OCI-LY3 (cell line): Measurements from ENCODE around the gene FAM234A.
A peak's percentile ranks its signal among the peaks of the same experiment; 100 is the strongest.

ENCODE experiments used
- H2AFZ ChIP-seq: fragments of 200-600, 300-600 bp; shearing (Covaris generic); 2 replicates; pipeline ENCODE4 v1.6.0; 2014; ENCODE audit warnings: antibody characterized with exemption, low read depth, low read length
- H3K27ac ChIP-seq: fragments of 200-600, 300-600 bp; sonication (generic); 2 replicates; pipeline ENCODE4 v1.5.1; 2014; ENCODE audit warnings: mild to moderate bottlenecking, low read length, moderate library complexity, mixed read lengths
- H3K27me3 ChIP-seq: fragments of 200-600, 300-600 bp; sonication (generic); 2 replicates; pipeline ENCODE4 v1.6.1; 2014; ENCODE audit warnings: low read depth, low read length, mixed read lengths
- H3K36me3 ChIP-seq: fragments of 200-600, 300-600 bp; sonication (generic); replicated peaks from 2 replicates; pipeline ENCODE3; 2014; ENCODE audit warnings: low read depth, low read length, mixed read lengths
- H3K4me1 ChIP-seq: fragments of 300-600, 200-600 bp; sonication (generic); 2 replicates; pipeline ENCODE4 v1.6.1; 2014; ENCODE audit warnings: low read length, mixed read lengths
- H3K4me2 ChIP-seq: fragments of 200-600, 300-600 bp; sonication (generic); 2 replicates; pipeline ENCODE4 v1.6.1; 2014; ENCODE audit warnings: low read length, mixed read lengths
- H3K4me3 ChIP-seq: fragments of 300-600, 200-600 bp; sonication (generic); 2 replicates; pipeline ENCODE4 v1.5.1; 2014; ENCODE audit warnings: antibody characterized with exemption, mild to moderate bottlenecking, low read length, moderate library complexity
- H3K79me2 ChIP-seq: fragments of 300-600, 200-600 bp; shearing (Covaris generic); 2 replicates; pipeline ENCODE4 v1.6.1; 2014; ENCODE audit warnings: mild to moderate bottlenecking, low read length, mixed read lengths
- H3K9ac ChIP-seq: fragments of 300-600, 200-600 bp; shearing (Covaris generic); 2 replicates; pipeline ENCODE4 v1.6.0; 2014; ENCODE audit warnings: mild to moderate bottlenecking, low read length, moderate library complexity
- H3K9me3 ChIP-seq: fragments of 200-600, 300-600 bp; shearing (Covaris generic); 2 replicates; pipeline ENCODE4 v1.6.1; 2014; ENCODE audit warnings: low read length, mixed read lengths; ENCODE audit not compliant: insufficient read depth
- H4K20me1 ChIP-seq: fragments of 200-600, 300-600 bp; sonication (generic); 2 replicates; pipeline ENCODE4 v1.6.1; 2016; ENCODE audit warnings: low read length, mixed read lengths; ENCODE audit not compliant: insufficient read depth
- EZH2phosphoT487 ChIP-seq: fragments of 200-600 bp; shearing (Covaris generic); IDR thresholded peaks from 2 replicates; pipeline ENCODE4 v1.6.1; 2018; ENCODE audit warnings: antibody characterized with exemption, mixed run types, low read depth
- TF ChIP-seq, protein P1 (sequence below): fragments of 200-600, 300-600 bp; sonication (generic); IDR thresholded peaks from 2 replicates; pipeline ENCODE4 v1.5.1; 2014; ENCODE audit warnings: antibody characterized with exemption, low read length, low read depth

FAM234A gene

DNA sequence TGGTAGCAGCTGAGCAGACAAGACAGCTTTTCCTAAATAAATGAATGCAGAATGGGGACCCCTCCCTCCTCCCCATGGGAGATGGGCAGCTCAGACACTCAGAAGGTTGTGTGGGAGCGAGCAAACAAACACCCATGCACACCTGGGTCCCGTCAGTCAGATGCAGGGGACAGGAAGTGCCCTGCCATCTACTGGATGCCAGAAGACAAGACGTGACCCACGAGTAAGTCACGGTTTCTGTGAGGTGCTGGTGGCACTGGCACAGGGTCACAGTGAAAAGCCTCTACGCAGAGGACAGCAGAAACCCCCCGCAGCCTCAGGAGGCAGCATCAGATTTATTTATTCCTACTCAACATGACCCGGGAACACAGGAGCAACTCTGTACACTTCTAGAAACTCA, 45.9 kb upstream of the FAM234A start:
- no peaks in the 10 kb centered on the region for H3K79me2 ChIP-seq
- H3K27me3 ChIP-seq, result no peaks in the 10 kb centered on the region
- no peaks in the 10 kb centered on the region for H3K9me3 ChIP-seq
- H3K4me2 ChIP-seq, result no peak overlapping the region
- no peaks in the 10 kb centered on the region for H3K4me1 ChIP-seq
- no peak for TF ChIP-seq EZH2phosphoT487
- TF ChIP-seq, protein P1, sequence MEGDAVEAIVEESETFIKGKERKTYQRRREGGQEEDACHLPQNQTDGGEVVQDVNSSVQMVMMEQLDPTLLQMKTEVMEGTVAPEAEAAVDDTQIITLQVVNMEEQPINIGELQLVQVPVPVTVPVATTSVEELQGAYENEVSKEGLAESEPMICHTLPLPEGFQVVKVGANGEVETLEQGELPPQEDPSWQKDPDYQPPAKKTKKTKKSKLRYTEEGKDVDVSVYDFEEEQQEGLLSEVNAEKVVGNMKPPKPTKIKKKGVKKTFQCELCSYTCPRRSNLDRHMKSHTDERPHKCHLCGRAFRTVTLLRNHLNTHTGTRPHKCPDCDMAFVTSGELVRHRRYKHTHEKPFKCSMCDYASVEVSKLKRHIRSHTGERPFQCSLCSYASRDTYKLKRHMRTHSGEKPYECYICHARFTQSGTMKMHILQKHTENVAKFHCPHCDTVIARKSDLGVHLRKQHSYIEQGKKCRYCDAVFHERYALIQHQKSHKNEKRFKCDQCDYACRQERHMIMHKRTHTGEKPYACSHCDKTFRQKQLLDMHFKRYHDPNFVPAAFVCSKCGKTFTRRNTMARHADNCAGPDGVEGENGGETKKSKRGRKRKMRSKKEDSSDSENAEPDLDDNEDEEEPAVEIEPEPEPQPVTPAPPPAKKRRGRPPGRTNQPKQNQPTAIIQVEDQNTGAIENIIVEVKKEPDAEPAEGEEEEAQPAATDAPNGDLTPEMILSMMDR, result peak; percentile 40
- H3K9ac ChIP-seq, result no peak overlapping the region
- H3K36me3 ChIP-seq, result peaks cover 35% of the 10 kb centered on the region
- H4K20me1 ChIP-seq, result no peaks in the 10 kb centered on the region
- no peak overlapping the region for H3K27ac ChIP-seq
- no peak overlapping the region for H2AFZ ChIP-seq
- no peak overlapping the region for H3K4me3 ChIP-seq

DNA sequence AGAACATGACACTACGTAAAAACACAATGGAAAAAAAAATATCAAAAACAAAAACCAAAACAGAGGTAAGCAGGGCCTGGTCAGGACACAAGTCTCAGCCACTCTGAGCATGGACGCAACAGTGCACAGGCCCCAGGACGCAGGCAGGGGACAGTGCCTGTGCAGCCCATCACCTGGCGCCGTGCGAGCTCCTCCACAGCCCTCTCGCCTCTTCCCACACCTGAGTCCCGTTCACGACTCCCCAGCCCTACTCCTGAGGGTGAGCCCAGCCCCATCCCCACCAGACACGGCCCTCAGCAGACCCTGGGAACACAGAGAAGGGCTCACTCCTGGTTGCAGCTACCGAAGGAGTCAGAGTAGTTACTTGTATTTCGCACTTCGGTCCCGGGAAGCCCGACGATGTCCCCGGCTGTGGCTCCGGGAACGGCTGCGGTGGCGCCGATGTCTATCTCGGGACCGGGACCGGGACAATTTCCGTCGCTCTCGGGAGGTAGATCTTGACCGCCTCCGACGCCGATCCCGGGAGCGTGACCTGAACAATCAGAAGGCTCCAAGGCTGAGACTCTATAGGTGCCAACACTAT, 44.9 kb upstream of the FAM234A start:
- Histone ChIP-seq H3K4me1 (no peaks in the 10 kb centered on the region), H2AFZ (no peak overlapping the region), H3K27me3 (no peaks in the 10 kb centered on the region), H3K9me3 (no peaks in the 10 kb centered on the region), H3K36me3 (peaks cover 37% of the 10 kb centered on the region), H3K4me2 (no peak overlapping the region), H3K4me3 (no peak overlapping the region), H3K9ac (no peak overlapping the region), H3K27ac (no peak overlapping the region), H4K20me1 (no peaks in the 10 kb centered on the region), H3K79me2 (no peaks in the 10 kb centered on the region)
- TF ChIP-seq, protein P1, result no peak
- no peak for TF ChIP-seq EZH2phosphoT487

DNA sequence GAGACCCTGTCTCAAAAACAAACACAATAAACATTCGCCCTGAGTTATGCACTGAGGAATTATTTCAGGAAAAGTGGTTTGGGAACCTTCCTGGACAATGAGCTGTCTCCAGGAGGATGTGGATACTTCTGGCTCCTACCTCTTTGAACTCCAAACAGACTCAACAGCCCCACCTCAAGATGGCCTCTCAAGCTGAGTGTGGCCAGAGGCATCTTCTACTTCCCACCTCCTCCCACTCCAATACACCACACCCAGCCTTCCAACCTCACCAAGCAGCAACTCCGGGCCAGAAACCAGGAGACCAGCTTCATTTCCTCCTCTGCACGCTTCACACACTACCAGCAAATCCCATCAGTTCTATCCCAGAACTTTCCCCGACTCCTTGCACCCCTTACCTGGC, 42.8 kb upstream of the FAM234A start:
- no peaks in the 10 kb centered on the region for H3K79me2 ChIP-seq
- no peak overlapping the region for H3K4me2 ChIP-seq
- TF ChIP-seq EZH2phosphoT487, result no peak
- TF ChIP-seq, protein P1, result no peak
- no peak overlapping the region for H3K9ac ChIP-seq
- no peaks in the 10 kb centered on the region for H3K4me1 ChIP-seq
- no peak overlapping the region for H3K4me3 ChIP-seq
- H3K9me3 ChIP-seq, result no peaks in the 10 kb centered on the region
- no peaks in the 10 kb centered on the region for H4K20me1 ChIP-seq
- H3K27ac ChIP-seq, result no peak overlapping the region
- H3K27me3 ChIP-seq, result no peaks in the 10 kb centered on the region
- peaks cover 45% of the 10 kb centered on the region for H3K36me3 ChIP-seq
- no peak overlapping the region for H2AFZ ChIP-seq

DNA sequence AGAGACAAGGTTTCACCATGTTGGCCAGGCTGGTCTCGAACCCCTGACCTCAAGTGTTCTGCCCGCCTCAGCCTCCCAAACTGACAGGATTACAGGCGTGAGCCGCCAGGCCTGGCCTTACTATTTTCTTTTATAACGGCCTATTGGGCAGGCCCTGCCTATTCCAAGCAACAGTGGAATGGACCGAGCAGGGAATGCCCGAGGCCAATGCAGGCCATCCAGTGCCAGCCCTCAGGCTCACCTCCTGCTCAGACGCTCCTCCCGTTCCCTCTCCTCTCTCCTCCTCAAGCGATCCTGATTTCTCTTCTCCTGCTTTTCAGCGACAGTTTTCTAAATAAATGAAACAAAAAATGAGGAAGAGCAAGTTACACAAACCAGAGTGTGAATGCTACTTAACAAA, 41.9 kb upstream of the FAM234A start:
- H3K36me3 ChIP-seq, result peaks cover 44% of the 10 kb centered on the region
- no peak overlapping the region for H3K4me3 ChIP-seq
- H3K9me3 ChIP-seq, result no peaks in the 10 kb centered on the region
- TF ChIP-seq, protein P1, result no peak
- TF ChIP-seq EZH2phosphoT487, result no peak
- H3K79me2 ChIP-seq, result no peaks in the 10 kb centered on the region
- no peak overlapping the region for H3K27ac ChIP-seq
- H3K4me1 ChIP-seq, result no peaks in the 10 kb centered on the region
- no peak overlapping the region for H3K9ac ChIP-seq
- H4K20me1 ChIP-seq, result no peaks in the 10 kb centered on the region
- no peak overlapping the region for H2AFZ ChIP-seq
- no peak overlapping the region for H3K4me2 ChIP-seq
- no peaks in the 10 kb centered on the region for H3K27me3 ChIP-seq
